KMS-11 (cell line): ENCODE measurements around the gene C17orf50.

Experiments used
- H2AFZ ChIP-seq: fragments of 200-600 bp; sonication (generic); 2 replicates; pipeline ENCODE4 v1.6.1; 2016; ENCODE audit warnings: antibody characterized with exemption, mixed run types, low read depth
- H3K27ac ChIP-seq: fragments of 200-600 bp; sonication (generic); 2 replicates; pipeline ENCODE4 v1.6.1; 2016; ENCODE audit warnings: mild to moderate bottlenecking, mixed run types
- H3K27me3 ChIP-seq: fragments of 200-600 bp; sonication (generic); 2 replicates; pipeline ENCODE4 v1.6.1; 2017; ENCODE audit warnings: mild to moderate bottlenecking, low read depth, mixed run types, moderate library complexity; ENCODE audit not compliant: insufficient read depth
- H3K36me3 ChIP-seq: fragments of 200-600 bp; sonication (generic); 2 replicates; pipeline ENCODE4 v1.6.1; 2017; ENCODE audit warnings: mild to moderate bottlenecking, mixed run types; ENCODE audit not compliant: insufficient read depth
- H3K4me1 ChIP-seq: fragments of 200-600 bp; sonication (generic); 2 replicates; pipeline ENCODE4 v1.6.1; 2016; ENCODE audit warnings: mild to moderate bottlenecking, low read depth, mixed run types; ENCODE audit not compliant: poor library complexity, severe bottlenecking
- H3K4me2 ChIP-seq: fragments of 200-600 bp; sonication (generic); 2 replicates; pipeline ENCODE4 v1.7.0; 2016; ENCODE audit warnings: mild to moderate bottlenecking, mixed run types
- H3K4me3 ChIP-seq: fragments of 200-600 bp; sonication (generic); IDR thresholded peaks from 2 replicates; pipeline ENCODE4 v1.6.1; 2017; ENCODE audit warnings: low read depth, low read length, mixed read lengths; ENCODE audit not compliant: insufficient read depth
- H3K79me2 ChIP-seq: fragments of 200-600 bp; sonication (generic); 2 replicates; pipeline ENCODE4 v1.6.1; 2016; ENCODE audit warnings: low read depth, mixed run types; ENCODE audit not compliant: insufficient read depth
- H3K9ac ChIP-seq: fragments of 200-600 bp; sonication (generic); 2 replicates; pipeline ENCODE4 v1.6.1; 2016; ENCODE audit warnings: mild to moderate bottlenecking, mixed run types
- H4K20me1 ChIP-seq: fragments of 200-600 bp; sonication (generic); 2 replicates; pipeline ENCODE4 v1.6.1; 2016; ENCODE audit warnings: mild to moderate bottlenecking, mixed run types; ENCODE audit not compliant: insufficient read depth
- TF ChIP-seq, protein P1 (sequence below): fragments of 200-600 bp; sonication (generic); conservative IDR thresholded peaks from 2 replicates; pipeline ENCODE4 v1.6.1; 2017; ENCODE audit warnings: low read depth, mild to moderate bottlenecking, antibody characterized with exemption, low read length, moderate library complexity, mixed read lengths

The C17orf50 gene

DNA sequence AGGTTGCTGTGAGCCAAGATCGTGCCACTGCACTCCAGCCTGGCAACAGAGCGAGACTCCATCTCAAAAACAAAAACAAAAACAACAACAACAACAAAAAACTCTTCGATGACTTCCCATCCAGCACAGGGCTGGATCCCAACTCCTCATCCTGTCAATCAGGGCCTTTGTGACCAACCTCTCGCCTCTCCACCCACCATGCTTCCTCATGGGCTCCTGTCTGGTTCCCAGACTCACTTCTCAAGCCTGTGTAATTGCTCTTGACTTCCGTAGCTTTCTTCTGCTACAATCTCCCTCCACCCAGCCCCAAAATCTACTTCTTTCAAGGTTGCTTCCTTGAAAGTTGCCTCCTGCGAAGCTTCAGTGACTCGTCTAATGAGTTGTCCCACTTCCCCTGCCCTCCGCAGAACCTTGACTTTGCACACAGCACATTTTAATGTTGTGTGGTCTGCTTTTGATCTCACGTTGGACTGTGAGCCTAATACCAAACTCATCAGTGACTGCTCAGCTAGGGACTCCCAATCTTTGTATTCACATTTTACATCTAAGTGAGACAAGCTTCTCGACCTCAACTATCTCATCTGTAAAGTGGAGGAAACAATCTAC, 30.2 kb upstream of the C17orf50 start:
- Histone ChIP-seq H3K79me2 (no peaks in the 10 kb centered on the region), H3K4me3 (no peak overlapping the region), H3K4me1 (no peaks in the 10 kb centered on the region), H4K20me1 (no peaks in the 10 kb centered on the region), H3K9ac (no peak overlapping the region), H3K4me2 (no peak overlapping the region), H3K36me3 (no peaks in the 10 kb centered on the region), H2AFZ (no peak overlapping the region), H3K27me3 (no peaks in the 10 kb centered on the region), H3K27ac (no peak overlapping the region)
- TF ChIP-seq, protein P1, sequence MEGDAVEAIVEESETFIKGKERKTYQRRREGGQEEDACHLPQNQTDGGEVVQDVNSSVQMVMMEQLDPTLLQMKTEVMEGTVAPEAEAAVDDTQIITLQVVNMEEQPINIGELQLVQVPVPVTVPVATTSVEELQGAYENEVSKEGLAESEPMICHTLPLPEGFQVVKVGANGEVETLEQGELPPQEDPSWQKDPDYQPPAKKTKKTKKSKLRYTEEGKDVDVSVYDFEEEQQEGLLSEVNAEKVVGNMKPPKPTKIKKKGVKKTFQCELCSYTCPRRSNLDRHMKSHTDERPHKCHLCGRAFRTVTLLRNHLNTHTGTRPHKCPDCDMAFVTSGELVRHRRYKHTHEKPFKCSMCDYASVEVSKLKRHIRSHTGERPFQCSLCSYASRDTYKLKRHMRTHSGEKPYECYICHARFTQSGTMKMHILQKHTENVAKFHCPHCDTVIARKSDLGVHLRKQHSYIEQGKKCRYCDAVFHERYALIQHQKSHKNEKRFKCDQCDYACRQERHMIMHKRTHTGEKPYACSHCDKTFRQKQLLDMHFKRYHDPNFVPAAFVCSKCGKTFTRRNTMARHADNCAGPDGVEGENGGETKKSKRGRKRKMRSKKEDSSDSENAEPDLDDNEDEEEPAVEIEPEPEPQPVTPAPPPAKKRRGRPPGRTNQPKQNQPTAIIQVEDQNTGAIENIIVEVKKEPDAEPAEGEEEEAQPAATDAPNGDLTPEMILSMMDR, result no peak

DNA sequence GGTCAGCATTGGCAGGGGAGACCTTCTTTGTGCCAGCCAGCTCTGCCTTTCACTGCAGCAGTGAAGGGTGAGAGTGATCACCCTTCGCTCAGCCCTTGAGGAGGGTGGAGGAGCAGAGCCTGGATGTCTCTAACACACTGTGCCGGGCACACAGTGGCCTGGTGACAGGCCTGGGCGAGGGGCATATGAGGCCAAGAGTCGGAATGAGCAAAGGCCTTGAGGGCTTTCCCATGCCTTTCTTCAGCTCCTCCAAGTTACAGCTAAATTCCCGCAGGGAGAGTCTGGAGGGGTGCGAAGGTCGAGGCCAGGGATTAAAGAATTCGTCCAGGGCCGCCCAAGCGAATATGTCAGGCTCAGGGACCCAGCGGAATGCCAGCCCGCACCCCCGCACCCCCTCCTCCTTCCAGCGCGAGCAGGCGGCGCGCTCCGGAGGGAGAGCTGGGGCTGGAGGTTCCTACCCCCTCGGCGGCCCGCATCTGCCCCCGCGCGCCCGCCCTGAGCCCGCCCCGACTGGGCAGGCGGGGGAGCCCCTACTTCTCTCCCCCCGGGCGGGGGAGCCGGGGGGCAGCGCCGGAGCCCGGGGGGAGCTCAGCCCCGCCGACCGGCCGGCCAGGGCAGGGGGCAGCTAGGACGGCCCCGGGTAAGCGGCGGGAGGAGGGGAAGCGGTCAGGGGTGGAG, 29.3 kb upstream of the C17orf50 start, which contains the start of gene RASL10B:
TSS of gene RASL10B (plus strand) at position 401 of the 678 bp plus-strand sequence. CDS start 3,546 bp downstream, outside the sequence.
- H3K79me2 ChIP-seq, result no peaks in the 10 kb centered on the region
- H4K20me1 ChIP-seq, result no peaks in the 10 kb centered on the region
- no peak within 1 kb of the TSS for H3K4me3 ChIP-seq
- no peaks in the 10 kb centered on the region for H3K4me1 ChIP-seq
- H3K4me2 ChIP-seq, result no peak within 1 kb of the TSS
- H2AFZ ChIP-seq, result no peak within 1 kb of the TSS
- no peak within 1 kb of the TSS for H3K27ac ChIP-seq
- TF ChIP-seq, protein P1, result no peak
- no peaks in the 10 kb centered on the region for H3K36me3 ChIP-seq
- H3K27me3 ChIP-seq, result no peaks in the 10 kb centered on the region
- no peak within 1 kb of the TSS for H3K9ac ChIP-seq

DNA sequence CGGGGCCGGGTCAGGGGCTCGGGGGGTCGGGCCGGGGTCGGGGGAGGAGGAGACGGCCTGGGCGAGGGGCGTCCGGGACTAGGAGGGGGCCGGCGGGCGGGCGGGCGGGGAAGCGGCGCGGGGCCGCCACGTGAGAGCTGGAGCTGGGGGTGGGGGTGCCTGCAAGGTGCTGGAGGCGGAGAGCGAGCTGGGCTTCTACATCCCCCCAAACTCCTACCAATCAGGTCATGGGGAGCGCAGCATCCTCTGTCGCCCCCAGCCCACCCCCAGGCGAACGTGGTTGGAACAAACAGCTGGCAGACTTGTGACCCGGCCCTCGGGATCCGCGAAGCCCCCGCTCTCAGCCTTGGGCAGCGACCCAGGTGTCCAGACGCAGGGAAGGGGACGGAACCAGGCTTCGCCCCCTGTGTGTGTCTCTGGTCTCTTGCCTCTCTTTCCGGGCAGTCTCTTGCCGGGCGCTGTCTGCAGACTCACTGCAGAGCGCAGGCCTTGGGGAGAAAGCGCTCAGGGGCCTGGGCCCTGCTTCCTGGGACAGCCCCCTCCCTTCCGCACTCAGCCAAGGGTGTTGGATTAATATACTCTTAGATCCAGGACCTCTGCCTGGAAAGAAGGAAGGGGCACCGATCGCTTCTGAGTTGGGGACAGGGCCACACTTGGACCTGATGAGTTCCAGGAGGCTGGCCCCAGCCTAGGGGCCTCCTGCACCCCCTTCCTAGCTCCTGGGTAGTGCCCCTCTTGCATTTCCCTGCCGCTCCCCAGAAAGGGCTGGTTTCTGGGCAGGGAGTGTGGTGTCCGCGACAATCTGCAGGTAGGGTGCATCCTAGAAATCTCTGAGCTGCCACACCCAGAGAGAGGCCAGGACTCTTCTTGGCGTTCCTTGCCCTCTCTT, 28.5 kb upstream of the C17orf50 start:
- H3K4me1 ChIP-seq, result no peaks in the 10 kb centered on the region
- no peaks in the 10 kb centered on the region for H3K27me3 ChIP-seq
- no peaks in the 10 kb centered on the region for H4K20me1 ChIP-seq
- H3K4me3 ChIP-seq, result no peak overlapping the region
- TF ChIP-seq, protein P1, result no peak
- no peak overlapping the region for H3K27ac ChIP-seq
- H3K9ac ChIP-seq, result no peak overlapping the region
- no peak overlapping the region for H2AFZ ChIP-seq
- H3K79me2 ChIP-seq, result no peaks in the 10 kb centered on the region
- no peak overlapping the region for H3K4me2 ChIP-seq
- H3K36me3 ChIP-seq, result no peaks in the 10 kb centered on the region

DNA sequence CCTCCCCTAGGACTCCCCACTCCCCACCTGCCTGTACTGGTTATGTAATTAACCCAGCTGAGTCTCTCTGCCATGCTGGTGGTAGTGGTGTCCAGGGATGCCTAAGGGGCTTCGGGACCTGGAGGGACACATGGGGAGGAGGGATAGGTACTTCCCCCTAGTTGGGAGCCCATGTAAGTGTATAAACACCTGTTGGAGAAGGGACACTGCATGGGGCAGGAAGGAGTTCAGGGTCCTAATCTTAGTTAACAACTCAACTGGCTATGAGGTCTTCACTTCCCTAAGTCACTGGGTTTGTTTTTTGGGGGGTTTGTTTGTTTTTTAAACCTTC, 27.9 kb upstream of the C17orf50 start:
- TF ChIP-seq, protein P1, result no peak
- H3K79me2 ChIP-seq, result no peaks in the 10 kb centered on the region
- no peak overlapping the region for H3K4me3 ChIP-seq
- no peaks in the 10 kb centered on the region for H3K4me1 ChIP-seq
- no peaks in the 10 kb centered on the region for H4K20me1 ChIP-seq
- H3K27me3 ChIP-seq, result no peaks in the 10 kb centered on the region
- H3K27ac ChIP-seq, result no peak overlapping the region
- H3K9ac ChIP-seq, result no peak overlapping the region
- H2AFZ ChIP-seq, result no peak overlapping the region
- no peaks in the 10 kb centered on the region for H3K36me3 ChIP-seq
- no peak overlapping the region for H3K4me2 ChIP-seq
